Anterior cingulate cortex (tissue), 58 donors: Measurements from ENCODE around the gene COL16A1.

Source experiments
- DNase-seq, 58 donors: peaks; one replicate each; lab custom pipeline; 2025; lab: John Stamatoyannopoulos, UW

The COL16A1 gene

GRCh38 chr1:31615414-31615813, 88.4 kb downstream of the COL16A1 start:
- DNase-seq: no peak

- no peak for DNase-seq
These were observed 89.3 kb downstream of the COL16A1 start for GRCh38 chr1:31614414-31615005.

GRCh38 chr1:31609514-31610118, 94.2 kb downstream of the COL16A1 start:
- DNase-seq: no peak

GRCh38 chr1:31607360-31607759, 96.5 kb downstream of the COL16A1 start:
- no peak for DNase-seq

- no peak for DNase-seq
These were observed 97.8 kb downstream of the COL16A1 start for GRCh38 chr1:31605908-31606427.
